ENCODE data around the gene NUMBL. TPM values are rescaled to one million over a fixed set of nuclear protein-coding genes. Genes with fewer than 3 reads are reported as not detected.
A peak's percentile ranks its signal among the peaks of the same experiment; 100 is the strongest.
"Not testable (repeated sequence)": the region's sequence is repeated elsewhere in the genome, so short reads cannot be mapped to it uniquely, and the experiment has no call there.

NUMBL gene
- total RNA-seq, 1 experiment from 2014 or later = 57.7 TPM

- CTCF ChIA-PET = no interaction called here
Measured at GRCh38 chr19:40736661-40737060, 46.2 kb upstream of the NUMBL start.

DNA sequence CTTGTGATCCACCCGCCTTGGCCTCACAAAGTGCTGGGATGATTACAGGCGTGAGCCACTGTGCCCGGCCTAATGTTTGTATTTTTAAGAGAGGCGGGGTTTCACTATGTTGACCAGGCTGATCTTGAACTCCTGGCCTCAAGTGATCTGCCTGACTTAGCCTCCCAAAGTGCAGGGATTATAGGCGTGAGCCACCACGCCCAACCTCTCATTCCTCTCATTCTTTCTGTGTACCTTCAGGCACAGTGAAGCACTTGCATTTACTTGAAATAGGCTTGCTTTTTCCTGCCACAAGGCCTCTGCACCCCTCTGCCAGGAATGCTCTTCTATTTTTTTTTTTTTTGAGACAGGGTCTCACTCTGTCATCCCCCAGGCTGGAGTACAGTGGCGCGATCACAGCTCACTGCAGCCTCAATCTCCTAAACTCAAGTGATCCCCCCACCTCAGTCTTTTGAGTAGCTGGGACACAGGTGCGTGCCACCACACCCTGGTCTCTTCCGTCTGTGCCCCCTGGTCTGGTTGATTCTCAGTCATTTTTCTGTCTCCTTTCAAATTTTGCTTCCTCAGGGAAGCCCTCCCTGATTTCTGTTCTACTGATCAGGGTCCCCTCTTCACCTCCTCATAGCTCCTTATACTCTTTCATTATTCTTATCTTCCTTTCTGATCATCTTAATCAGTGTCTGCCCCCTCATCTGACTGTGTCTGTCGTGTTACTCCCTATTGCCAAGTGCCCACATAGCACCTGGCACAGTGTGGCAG lies 44.7 kb upstream of the NUMBL start:
- H3K9me3 ChIP-seq (ENCODE audit: insufficient read depth, low read depth) = no peaks in the 10 kb centered on the region
- intact Hi-C loops (cut with micrococcal nuclease; ENCODE audit: unreplicated experiment) = no loop called here
- H2AFZ ChIP-seq = no peak overlapping the region
- BruUV-seq (replicated peaks) = no TSS peak
- H4K20me1 ChIP-seq (ENCODE audit: insufficient read depth) = no peaks in the 10 kb centered on the region
- no peaks in the 10 kb centered on the region for H3K27me3 ChIP-seq (ENCODE audit: insufficient read depth, low read depth)
- ChIA-PET POLR2A (ENCODE audit: unreplicated experiment) (interaction anchor here (0.5 to 1.4 kb wide), 6 partner anchors 15 to 62 kb away, joined by 3 to 10 read pairs (median 6); partner anchors contain the start of genes ACTMAP, COQ8B, ITPKC and NUMBL), CTCF (interaction anchor here (0.6 kb wide), 1 partner anchor 20 kb away, joined by 3 read pairs; no protein-coding TSS in a partner anchor)
- TF ChIP-seq EZH2 (IDR thresholded peaks at IDR 0.05; ENCODE audit: low read depth) (no peak), CTCF (conservative IDR thresholded peaks at IDR 0.05) (no peak)
- peaks cover 15% of the 10 kb centered on the region for H3K4me1 ChIP-seq (replicated peaks; ENCODE audit: insufficient read depth)
- peak overlapping the region; percentile 65 for H3K27ac ChIP-seq
- H3F3A ChIP-seq (ENCODE audit: insufficient read depth, low read depth) = peaks cover 20% of the 10 kb centered on the region
- DNase-seq = peak in 1 of 2 experiments; percentile 37
- H3K36me3 ChIP-seq (ENCODE audit: low read depth) = peaks cover 12% of the 10 kb centered on the region; the same call in 1 of the 2 replicates
- H3K79me2 ChIP-seq (ENCODE audit: low read depth) = no peaks in the 10 kb centered on the region
- peak overlapping the region; percentile 45; the same call in 1 of the 2 replicates for H3K4me2 ChIP-seq
- no peak overlapping the region for H3K4me3 ChIP-seq
- no peaks in the 10 kb centered on the region for H3K9me2 ChIP-seq (ENCODE audit: insufficient read depth)

More at GRCh38 chr19:40736661-40737060, 46.2 kb upstream of the NUMBL start:
- Histone ChIP-seq H3K27me3 (ENCODE audit: insufficient read depth, low read depth) (no peaks in the 10 kb centered on the region), H3K4me2 (no peak overlapping the region), H3K9me3 (ENCODE audit: insufficient read depth, low read depth) (no peaks in the 10 kb centered on the region), H2AFZ (no peak overlapping the region), H3K27ac (peak overlapping the region; percentile 65), H3K4me3 (no peak overlapping the region), H3K36me3 (ENCODE audit: low read depth) (peaks cover 12% of the 10 kb centered on the region; the same call in 1 of the 2 replicates), H4K20me1 (ENCODE audit: insufficient read depth) (no peaks in the 10 kb centered on the region; the same call in 1 of the 2 replicates), H3K9me2 (ENCODE audit: insufficient read depth) (no peaks in the 10 kb centered on the region), H3F3A (ENCODE audit: insufficient read depth, low read depth) (peaks cover 31% of the 10 kb centered on the region), H3K4me1 (replicated peaks; ENCODE audit: insufficient read depth) (peaks cover 15% of the 10 kb centered on the region), H3K79me2 (ENCODE audit: low read depth) (no peaks in the 10 kb centered on the region)
- POLR2A ChIA-PET (ENCODE audit: unreplicated experiment) = interaction anchor here (0.7 to 1.4 kb wide), 4 partner anchors 12 to 271 kb away, joined by 5 to 10 read pairs (median 6); partner anchors contain the start of genes ACTMAP and BLVRB
- TF ChIP-seq CTCF (conservative IDR thresholded peaks at IDR 0.05) (no peak), EZH2 (IDR thresholded peaks at IDR 0.05; ENCODE audit: low read depth) (no peak)
- intact Hi-C loops (cut with micrococcal nuclease; ENCODE audit: unreplicated experiment) = loop anchor here (1.0 kb wide), 2 partner anchors 14 to 17 kb away; partner anchors contain the start of gene ACTMAP
- DNase-seq = no peak
- BruUV-seq (replicated peaks) = no TSS peak

DNA sequence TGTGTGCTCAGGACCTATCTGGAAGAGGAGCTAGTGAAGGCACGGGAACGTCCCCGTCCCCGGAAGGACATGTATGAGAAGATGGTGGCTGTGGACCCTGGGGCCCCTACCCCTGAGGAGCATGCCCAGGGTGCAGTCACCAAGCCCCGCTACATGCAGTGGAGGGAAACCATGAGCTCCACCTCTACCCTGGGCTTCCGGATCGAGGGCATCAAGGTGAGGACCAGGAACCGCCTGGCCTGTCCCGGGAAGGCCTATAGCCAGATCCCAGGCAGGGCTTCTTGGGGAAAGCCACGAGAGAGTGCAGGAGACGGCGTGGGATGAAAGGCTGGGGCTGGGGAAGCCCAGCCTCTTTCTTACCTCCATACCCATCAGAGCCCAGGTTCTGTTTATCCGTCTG lies 42.7 kb upstream of the NUMBL start:
- Histone ChIP-seq H3K79me2 (ENCODE audit: low read depth) (no peaks in the 10 kb centered on the region), H3K4me1 (replicated peaks; ENCODE audit: insufficient read depth) (peaks cover 15% of the 10 kb centered on the region), H3F3A (ENCODE audit: insufficient read depth, low read depth) (peaks cover 9% of the 10 kb centered on the region), H3K4me2 (no peak overlapping the region), H3K9me3 (ENCODE audit: insufficient read depth, low read depth) (no peaks in the 10 kb centered on the region), H3K9me2 (ENCODE audit: insufficient read depth) (no peaks in the 10 kb centered on the region), H3K27ac (no peak overlapping the region), H3K36me3 (ENCODE audit: low read depth) (peaks cover 18% of the 10 kb centered on the region), H3K4me3 (no peak overlapping the region), H4K20me1 (ENCODE audit: insufficient read depth) (no peaks in the 10 kb centered on the region), H2AFZ (no peak overlapping the region), H3K27me3 (ENCODE audit: insufficient read depth, low read depth) (no peaks in the 10 kb centered on the region)
- TF ChIP-seq CTCF (conservative IDR thresholded peaks at IDR 0.05) (no peak), EZH2 (IDR thresholded peaks at IDR 0.05; ENCODE audit: low read depth) (no peak)
- ChIA-PET POLR2A (ENCODE audit: unreplicated experiment) (interaction anchor here (0.7 kb wide), 1 partner anchor 18 kb away, joined by 3 read pairs; the partner anchor contains the start of gene SNRPA), CTCF (interaction anchor here (0.6 kb wide), 1 partner anchor 67 kb away, joined by 6 read pairs; no protein-coding TSS in a partner anchor)
- no TSS peak for BruUV-seq (replicated peaks)
- no peak for DNase-seq
- intact Hi-C loops (cut with micrococcal nuclease; ENCODE audit: unreplicated experiment) = no loop called here

DNA sequence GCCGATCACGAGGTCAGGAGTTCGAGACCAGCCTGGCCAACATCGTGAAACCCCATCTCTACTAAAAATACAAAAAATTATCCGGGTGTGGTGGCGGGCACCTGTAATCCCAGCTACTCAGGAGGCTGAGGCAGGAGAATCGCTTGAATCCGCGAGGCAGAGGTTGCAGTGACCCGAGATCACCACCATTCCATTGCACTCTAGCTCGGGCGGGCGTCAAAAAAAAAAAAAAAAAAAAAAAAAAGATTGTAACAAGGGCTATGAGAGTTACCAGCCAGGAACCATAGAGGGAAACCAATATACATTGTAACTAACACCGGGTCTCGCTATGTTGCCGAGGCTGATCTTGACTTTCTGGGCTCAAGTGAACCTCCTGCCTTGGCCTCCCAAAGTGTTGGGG lies 41.9 kb upstream of the NUMBL start:
- CTCF ChIA-PET; H3F3A ChIP-seq (ENCODE audit: insufficient read depth, low read depth); BruUV-seq (replicated peaks); H3K9me3 ChIP-seq (ENCODE audit: insufficient read depth, low read depth); H3K27ac ChIP-seq; H4K20me1 ChIP-seq (ENCODE audit: insufficient read depth); H3K4me2 ChIP-seq; H3K27me3 ChIP-seq (ENCODE audit: insufficient read depth, low read depth); H2AFZ ChIP-seq; H3K9me2 ChIP-seq (ENCODE audit: insufficient read depth); intact Hi-C loops (cut with micrococcal nuclease; ENCODE audit: unreplicated experiment); DNase-seq; H3K4me3 ChIP-seq; H3K79me2 ChIP-seq (ENCODE audit: low read depth); POLR2A ChIA-PET (ENCODE audit: unreplicated experiment): not testable (repeated sequence)
- Histone ChIP-seq H3K4me1 (replicated peaks; ENCODE audit: insufficient read depth) (peaks cover 15% of the 10 kb centered on the region), H3K36me3 (ENCODE audit: low read depth) (peaks cover 18% of the 10 kb centered on the region)

GRCh38 chr19:40730065-40730464 lies 39.6 kb upstream of the NUMBL start:
- H3K9me2 ChIP-seq (ENCODE audit: insufficient read depth); H3F3A ChIP-seq (ENCODE audit: insufficient read depth, low read depth); H3K9me3 ChIP-seq (ENCODE audit: insufficient read depth, low read depth); H3K4me3 ChIP-seq; POLR2A ChIA-PET (ENCODE audit: unreplicated experiment); H3K79me2 ChIP-seq (ENCODE audit: low read depth); BruUV-seq (replicated peaks); H3K4me2 ChIP-seq; CTCF ChIA-PET; H3K27ac ChIP-seq; H4K20me1 ChIP-seq (ENCODE audit: insufficient read depth); DNase-seq; H3K4me1 ChIP-seq (replicated peaks; ENCODE audit: insufficient read depth); H3K27me3 ChIP-seq (ENCODE audit: insufficient read depth, low read depth); intact Hi-C loops (cut with micrococcal nuclease; ENCODE audit: unreplicated experiment); H2AFZ ChIP-seq: not testable (repeated sequence)
- H3K36me3 ChIP-seq (ENCODE audit: low read depth) = peaks cover 24% of the 10 kb centered on the region; the same call in 1 of the 2 replicates

Data from PC-9 (cell line).